ENCODE data around the gene CNTLN. TPM values are rescaled to one million over a fixed set of nuclear protein-coding genes. Genes with fewer than 3 reads are reported as not detected.

Gene CNTLN
- total and polyA plus RNA-seq, 2 experiments from 2014 or later, result 17.7 to 21.8 TPM

DNA sequence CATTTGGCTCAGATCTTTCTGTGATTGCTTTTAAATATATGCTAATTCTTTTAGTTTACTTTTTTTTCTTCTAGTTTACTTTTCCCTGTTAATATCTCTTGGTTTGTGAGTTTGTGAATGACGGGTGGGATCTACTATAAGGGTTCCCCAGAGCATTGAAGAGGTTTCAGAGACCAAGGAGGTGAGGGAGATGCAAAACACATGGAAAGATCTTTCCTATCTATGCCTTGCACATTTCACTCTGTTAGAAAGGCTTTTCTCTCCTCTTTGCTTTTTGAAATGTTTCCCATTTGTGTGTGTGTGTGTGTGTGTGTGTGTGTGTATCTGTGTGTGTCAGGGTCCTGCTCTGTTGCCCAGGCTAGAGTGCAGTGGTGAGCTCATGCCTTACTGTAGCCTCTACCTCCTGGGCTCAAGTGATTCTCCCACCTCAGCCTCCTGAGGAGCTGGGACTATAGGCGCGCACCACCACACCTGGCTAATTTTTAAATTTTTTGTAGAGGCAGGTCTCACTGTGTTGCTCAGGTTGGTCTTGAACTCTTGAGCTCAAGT lies 50.7 kb downstream of the CNTLN start:
- no peak overlapping the region for H2AFZ ChIP-seq
- H3K27ac ChIP-seq (ENCODE audit: low read depth), result no peak overlapping the region
- no peaks in the 10 kb centered on the region for H3K9me2 ChIP-seq (ENCODE audit: insufficient read depth)
- no peaks in the 10 kb centered on the region for H3K36me3 ChIP-seq (ENCODE audit: insufficient read depth)
- DNase-seq (ENCODE audit: low spot score) (no peak), ATAC-seq (no peak)
- H3K4me3 ChIP-seq, result no peak overlapping the region
- no peaks in the 10 kb centered on the region for H3F3A ChIP-seq (replicated peaks; ENCODE audit: low read depth)
- no peak overlapping the region for H3K4me2 ChIP-seq
- Mint-ChIP-seq H3K4me3 (no peak overlapping the region), H3K27me3 (ENCODE audit: insufficient read depth, low read depth, poor library complexity) (peaks cover 1% of the 10 kb centered on the region), H3K27ac (no peak overlapping the region; the same call in 1 of the 2 replicates), H3K36me3 (ENCODE audit: low read depth) (no peaks in the 10 kb centered on the region), H3K9me3 (no peaks in the 10 kb centered on the region), H3K4me1 (peaks cover 6% of the 10 kb centered on the region)
- no peaks in the 10 kb centered on the region for H3K27me3 ChIP-seq (ENCODE audit: insufficient read depth)
- peaks cover 34% of the 10 kb centered on the region for H3K79me2 ChIP-seq (replicated peaks; ENCODE audit: insufficient read depth)
- H3K4me1 ChIP-seq (ENCODE audit: insufficient read depth), result no peaks in the 10 kb centered on the region
- no peak for TF ChIP-seq CREB1 (CRISPR knock-in tag; IDR thresholded peaks at IDR 0.05; ENCODE audit: low read depth)
- no peak for TF ChIP-seq STAT1 (IDR thresholded peaks at IDR 0.05; ENCODE audit: unreplicated experiment)
- TF ChIP-seq ZNF331 (CRISPR knock-in tag; IDR thresholded peaks at IDR 0.05; ENCODE audit: low read depth), result no peak
- TF ChIP-seq, protein P1, sequence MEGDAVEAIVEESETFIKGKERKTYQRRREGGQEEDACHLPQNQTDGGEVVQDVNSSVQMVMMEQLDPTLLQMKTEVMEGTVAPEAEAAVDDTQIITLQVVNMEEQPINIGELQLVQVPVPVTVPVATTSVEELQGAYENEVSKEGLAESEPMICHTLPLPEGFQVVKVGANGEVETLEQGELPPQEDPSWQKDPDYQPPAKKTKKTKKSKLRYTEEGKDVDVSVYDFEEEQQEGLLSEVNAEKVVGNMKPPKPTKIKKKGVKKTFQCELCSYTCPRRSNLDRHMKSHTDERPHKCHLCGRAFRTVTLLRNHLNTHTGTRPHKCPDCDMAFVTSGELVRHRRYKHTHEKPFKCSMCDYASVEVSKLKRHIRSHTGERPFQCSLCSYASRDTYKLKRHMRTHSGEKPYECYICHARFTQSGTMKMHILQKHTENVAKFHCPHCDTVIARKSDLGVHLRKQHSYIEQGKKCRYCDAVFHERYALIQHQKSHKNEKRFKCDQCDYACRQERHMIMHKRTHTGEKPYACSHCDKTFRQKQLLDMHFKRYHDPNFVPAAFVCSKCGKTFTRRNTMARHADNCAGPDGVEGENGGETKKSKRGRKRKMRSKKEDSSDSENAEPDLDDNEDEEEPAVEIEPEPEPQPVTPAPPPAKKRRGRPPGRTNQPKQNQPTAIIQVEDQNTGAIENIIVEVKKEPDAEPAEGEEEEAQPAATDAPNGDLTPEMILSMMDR (conservative IDR thresholded peaks at IDR 0.05; ENCODE audit: low read depth in 2 of 2), result no peak
- TF ChIP-seq ZNF114 (CRISPR knock-in tag; IDR thresholded peaks at IDR 0.05), result no peak
- TF ChIP-seq, protein P2, sequence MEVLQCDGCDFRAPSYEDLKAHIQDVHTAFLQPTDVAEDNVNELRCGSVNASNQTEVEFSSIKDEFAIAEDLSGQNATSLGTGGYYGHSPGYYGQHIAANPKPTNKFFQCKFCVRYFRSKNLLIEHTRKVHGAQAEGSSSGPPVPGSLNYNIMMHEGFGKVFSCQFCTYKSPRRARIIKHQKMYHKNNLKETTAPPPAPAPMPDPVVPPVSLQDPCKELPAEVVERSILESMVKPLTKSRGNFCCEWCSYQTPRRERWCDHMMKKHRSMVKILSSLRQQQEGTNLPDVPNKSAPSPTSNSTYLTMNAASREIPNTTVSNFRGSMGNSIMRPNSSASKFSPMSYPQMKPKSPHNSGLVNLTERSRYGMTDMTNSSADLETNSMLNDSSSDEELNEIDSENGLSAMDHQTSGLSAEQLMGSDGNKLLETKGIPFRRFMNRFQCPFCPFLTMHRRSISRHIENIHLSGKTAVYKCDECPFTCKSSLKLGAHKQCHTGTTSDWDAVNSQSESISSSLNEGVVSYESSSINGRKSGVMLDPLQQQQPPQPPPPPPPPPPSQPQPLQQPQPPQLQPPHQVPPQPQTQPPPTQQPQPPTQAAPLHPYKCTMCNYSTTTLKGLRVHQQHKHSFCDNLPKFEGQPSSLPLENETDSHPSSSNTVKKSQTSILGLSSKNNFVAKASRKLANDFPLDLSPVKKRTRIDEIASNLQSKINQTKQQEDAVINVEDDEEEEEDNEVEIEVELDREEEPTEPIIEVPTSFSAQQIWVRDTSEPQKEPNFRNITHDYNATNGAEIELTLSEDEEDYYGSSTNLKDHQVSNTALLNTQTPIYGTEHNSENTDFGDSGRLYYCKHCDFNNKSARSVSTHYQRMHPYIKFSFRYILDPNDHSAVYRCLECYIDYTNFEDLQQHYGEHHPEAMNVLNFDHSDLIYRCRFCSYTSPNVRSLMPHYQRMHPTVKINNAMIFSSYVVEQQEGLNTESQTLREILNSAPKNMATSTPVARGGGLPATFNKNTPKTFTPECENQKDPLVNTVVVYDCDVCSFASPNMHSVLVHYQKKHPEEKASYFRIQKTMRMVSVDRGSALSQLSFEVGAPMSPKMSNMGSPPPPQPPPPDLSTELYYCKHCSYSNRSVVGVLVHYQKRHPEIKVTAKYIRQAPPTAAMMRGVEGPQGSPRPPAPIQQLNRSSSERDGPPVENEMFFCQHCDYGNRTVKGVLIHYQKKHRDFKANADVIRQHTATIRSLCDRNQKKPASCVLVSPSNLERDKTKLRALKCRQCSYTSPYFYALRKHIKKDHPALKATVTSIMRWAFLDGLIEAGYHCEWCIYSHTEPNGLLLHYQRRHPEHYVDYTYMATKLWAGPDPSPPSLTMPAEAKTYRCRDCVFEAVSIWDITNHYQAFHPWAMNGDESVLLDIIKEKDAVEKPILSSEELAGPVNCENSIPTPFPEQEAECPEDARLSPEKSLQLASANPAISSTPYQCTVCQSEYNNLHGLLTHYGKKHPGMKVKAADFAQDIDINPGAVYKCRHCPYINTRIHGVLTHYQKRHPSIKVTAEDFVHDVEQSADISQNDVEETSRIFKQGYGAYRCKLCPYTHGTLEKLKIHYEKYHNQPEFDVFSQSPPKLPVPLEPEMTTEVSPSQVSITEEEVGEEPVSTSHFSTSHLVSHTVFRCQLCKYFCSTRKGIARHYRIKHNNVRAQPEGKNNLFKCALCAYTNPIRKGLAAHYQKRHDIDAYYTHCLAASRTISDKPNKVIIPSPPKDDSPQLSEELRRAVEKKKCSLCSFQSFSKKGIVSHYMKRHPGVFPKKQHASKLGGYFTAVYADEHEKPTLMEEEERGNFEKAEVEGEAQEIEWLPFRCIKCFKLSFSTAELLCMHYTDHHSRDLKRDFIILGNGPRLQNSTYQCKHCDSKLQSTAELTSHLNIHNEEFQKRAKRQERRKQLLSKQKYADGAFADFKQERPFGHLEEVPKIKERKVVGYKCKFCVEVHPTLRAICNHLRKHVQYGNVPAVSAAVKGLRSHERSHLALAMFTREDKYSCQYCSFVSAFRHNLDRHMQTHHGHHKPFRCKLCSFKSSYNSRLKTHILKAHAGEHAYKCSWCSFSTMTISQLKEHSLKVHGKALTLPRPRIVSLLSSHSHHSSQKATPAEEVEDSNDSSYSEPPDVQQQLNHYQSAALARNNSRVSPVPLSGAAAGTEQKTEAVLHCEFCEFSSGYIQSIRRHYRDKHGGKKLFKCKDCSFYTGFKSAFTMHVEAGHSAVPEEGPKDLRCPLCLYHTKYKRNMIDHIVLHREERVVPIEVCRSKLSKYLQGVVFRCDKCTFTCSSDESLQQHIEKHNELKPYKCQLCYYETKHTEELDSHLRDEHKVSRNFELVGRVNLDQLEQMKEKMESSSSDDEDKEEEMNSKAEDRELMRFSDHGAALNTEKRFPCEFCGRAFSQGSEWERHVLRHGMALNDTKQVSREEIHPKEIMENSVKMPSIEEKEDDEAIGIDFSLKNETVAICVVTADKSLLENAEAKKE (CRISPR knock-in tag; IDR thresholded peaks at IDR 0.05), result no peak
- TF ChIP-seq REST (IDR thresholded peaks at IDR 0.05; ENCODE audit: unreplicated experiment), result no peak
- TF ChIP-seq NANOG (IDR thresholded peaks at IDR 0.05; ENCODE audit: borderline replicate concordance), result no peak
- TF ChIP-seq EZH2phosphoT487 (IDR thresholded peaks at IDR 0.05; ENCODE audit: unreplicated experiment), result no peak
- TF ChIP-seq JUNB (IDR thresholded peaks at IDR 0.05; ENCODE audit: unreplicated experiment), result no peak
- no peak for TF ChIP-seq ETS1 (IDR thresholded peaks at IDR 0.05)
- TF ChIP-seq EZH2 (IDR thresholded peaks at IDR 0.05; ENCODE audit: low read depth, unreplicated experiment), result no peak
- TF ChIP-seq POLR2AphosphoS5 (IDR thresholded peaks at IDR 0.05; ENCODE audit: low read depth), result no peak
- no peaks in the 10 kb centered on the region; the same call in 1 of the 2 replicates for H4K20me1 ChIP-seq (replicated peaks; ENCODE audit: insufficient read depth)
